OCI-LY7 (cell line): ENCODE data around the gene DRGX.

Experiments used
- CTCF ChIP-seq: fragments of 200-600 bp; sonication (generic); conservative IDR thresholded peaks from 2 replicates; pipeline ENCODE4 v1.5.1; 2014; ENCODE audit warnings: mild to moderate bottlenecking, antibody characterized with exemption, low read length, moderate library complexity, mixed read lengths
- EZH2phosphoT487 ChIP-seq: fragments of 200-600 bp; sonication (generic); IDR thresholded peaks from 2 replicates; pipeline ENCODE4 v1.6.1; 2018; ENCODE audit warnings: low read depth, borderline replicate concordance, mild to moderate bottlenecking, mixed run types, antibody characterized with exemption, low read length, moderate library complexity, mixed read lengths

DNA sequence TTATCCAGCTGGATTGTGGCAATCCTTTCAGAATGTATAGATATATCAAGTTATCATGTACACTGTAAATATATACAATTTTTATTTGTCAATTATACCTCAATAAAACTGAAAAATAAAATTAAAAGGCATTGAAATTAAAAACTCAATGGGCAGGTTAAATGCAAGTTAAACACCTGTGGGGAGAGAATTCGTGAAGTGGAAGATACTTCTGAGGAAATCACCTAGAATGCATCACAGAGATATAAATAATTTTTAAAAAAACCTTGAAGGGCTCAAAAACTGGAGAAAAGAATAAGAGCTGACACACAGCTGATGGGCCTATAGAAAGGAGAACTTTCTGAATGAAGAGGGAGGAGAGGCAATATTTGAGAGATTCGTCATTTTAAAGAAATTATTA, 37.2 kb upstream of the DRGX start:
- TF ChIP-seq CTCF (no peak), EZH2phosphoT487 (no peak)
